Prostate gland (tissue), 2 donors: Measurements from ENCODE around the gene EIF2B5. TPM values are rescaled to one million over a fixed set of nuclear protein-coding genes. Genes with fewer than 3 reads are reported as not detected.
"Not testable (repeated sequence)": the region's sequence is repeated elsewhere in the genome, so short reads cannot be mapped to it uniquely, and the experiment has no call there.

Source experiments
- DNase-seq: peaks from one replicate; pipeline ENCODE4 v3.0.0-alpha.2; 2019; ENCODE audit warnings: low spot score
- H3K27ac ChIP-seq, 2 donors: fragments of 200-600 bp; sonication (generic); 2 replicates each; pipeline ENCODE4 v1.5.1; 2017 to 2019
- H3K27me3 ChIP-seq: fragments of 200-600 bp; sonication (generic); replicated peaks from 2 replicates; pipeline ENCODE4 v1.5.1; 2019; ENCODE audit not compliant: insufficient read depth
- H3K36me3 ChIP-seq, 2 donors: fragments of 200-600 bp; sonication (generic); 1 replicate in 1 of 2; 2 replicates in 1 of 2; pipeline versions ENCODE4 v1.5.1 to v1.8.1; 2017 to 2019
- H3K4me1 ChIP-seq: fragments of 200-600 bp; sonication (generic); replicated peaks from 2 replicates; pipeline ENCODE4 v1.5.1; 2019
- H3K4me3 ChIP-seq, 2 donors: fragments of 200-600 bp; sonication (generic); 2 replicates each; pipeline ENCODE4 v1.5.1; 2017 to 2019
- H3K9me3 ChIP-seq: fragments of 200-600 bp; sonication (generic); 2 replicates; pipeline ENCODE4 v1.5.1; 2017
- CTCF ChIP-seq, 4 experiments: fragments of 200-600 bp in 2 of 4; fragments of 450-650 bp in 2 of 4; sonication (generic) in 2 of 4; IDR thresholded peaks; 1 replicate in 3 of 4; 2 replicates in 1 of 4; pipeline ENCODE4 v1.5.1; 2016 to 2019; ENCODE audit warnings: antibody characterized with exemption in 4 of 4, mild to moderate bottlenecking in 2 of 4, moderate library complexity in 2 of 4
- POLR2A ChIP-seq: fragments of 450-650 bp; IDR thresholded peaks from one replicate; pipeline ENCODE4 v1.6.1; 2016; ENCODE audit warnings: antibody characterized with exemption, mild to moderate bottlenecking
- POLR2AphosphoS5 ChIP-seq: sonication (generic); formaldehyde crosslinking; IDR thresholded peaks from one replicate; pipeline ENCODE4 v1.6.1; 2017; ENCODE audit warnings: antibody characterized with exemption
- WGBS: methylation state at CpG from one replicate; pipeline ENCODE4 v1.1.5; 2018; 5-methylcytosine and 5-hydroxymethylcytosine counted together
- intact Hi-C: fragments of 100-400 bp; cut with DNase I; formaldehyde crosslinking; loops from one replicate; pipeline ENCODE4 v1.14.2; 2022
- total RNA-seq, 2 donors: library from RNA; depleted of rRNA; stranded (reverse); fragments of >200 nt; gene quantifications; one replicate each; pipeline ENCODE4 v1.1.0, GENCODE V29; 2016

EIF2B5 gene
- total RNA-seq, 2 donors from 2014 or later = 54.9 to 61.5 TPM

DNA sequence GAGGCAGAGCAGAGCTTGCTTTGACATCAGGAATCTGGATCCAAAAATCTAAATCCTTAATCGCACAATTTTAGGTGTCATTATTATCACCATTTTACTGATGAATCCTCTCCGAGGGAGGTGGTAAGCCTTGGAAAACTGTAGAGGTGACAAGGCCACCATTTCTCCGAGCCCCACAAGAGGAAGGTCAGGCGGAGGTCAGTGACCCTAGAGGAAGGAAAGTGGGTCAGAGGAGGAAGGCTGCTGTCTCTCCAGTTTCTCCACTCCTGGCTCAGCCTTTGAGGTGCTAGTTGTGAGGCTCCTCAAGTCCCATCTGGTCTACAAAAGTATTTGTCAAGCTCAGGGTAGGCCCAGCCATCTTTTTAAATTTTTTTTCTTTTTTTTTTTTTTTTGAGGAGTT is 23.2 kb downstream of the EIF2B5 start:
- TF ChIP-seq CTCF (IDR thresholded peaks at IDR 0.05) = no peak
- TF ChIP-seq POLR2A = no peak
- no peak for TF ChIP-seq POLR2AphosphoS5
- no peaks in the 10 kb centered on the region for H3K9me3 ChIP-seq
- H3K27ac ChIP-seq = no peak overlapping the region
- no peak for DNase-seq
- H3K4me1 ChIP-seq = peaks cover 13% of the 10 kb centered on the region
- no peak overlapping the region for H3K4me3 ChIP-seq
- no peaks in the 10 kb centered on the region for H3K27me3 ChIP-seq
- intact Hi-C loops = no loop called here
- no peaks in the 10 kb centered on the region for H3K36me3 ChIP-seq
- 83% methylated on average over 4 of the region's 4 CpGs for WGBS

GRCh38 chr3:184160456-184160855 is 25.3 kb downstream of the EIF2B5 start:
- H3K4me1 ChIP-seq = peaks cover 13% of the 10 kb centered on the region
- peaks cover 16 to 17% of the 10 kb centered on the region in 2 donors for H3K36me3 ChIP-seq
- H3K27me3 ChIP-seq = no peaks in the 10 kb centered on the region
- H3K27ac ChIP-seq = peak overlapping the region in 1 of 2 donors; percentile 51
- TF ChIP-seq POLR2AphosphoS5 (no peak), CTCF (IDR thresholded peaks at IDR 0.05) (no peak), POLR2A (no peak)
- intact Hi-C loops = no loop called here
- 36% methylated on average over 2 of the region's 2 CpGs for WGBS
- no peak for DNase-seq
- H3K9me3 ChIP-seq = no peaks in the 10 kb centered on the region
- no peak overlapping the region for H3K4me3 ChIP-seq

DNA sequence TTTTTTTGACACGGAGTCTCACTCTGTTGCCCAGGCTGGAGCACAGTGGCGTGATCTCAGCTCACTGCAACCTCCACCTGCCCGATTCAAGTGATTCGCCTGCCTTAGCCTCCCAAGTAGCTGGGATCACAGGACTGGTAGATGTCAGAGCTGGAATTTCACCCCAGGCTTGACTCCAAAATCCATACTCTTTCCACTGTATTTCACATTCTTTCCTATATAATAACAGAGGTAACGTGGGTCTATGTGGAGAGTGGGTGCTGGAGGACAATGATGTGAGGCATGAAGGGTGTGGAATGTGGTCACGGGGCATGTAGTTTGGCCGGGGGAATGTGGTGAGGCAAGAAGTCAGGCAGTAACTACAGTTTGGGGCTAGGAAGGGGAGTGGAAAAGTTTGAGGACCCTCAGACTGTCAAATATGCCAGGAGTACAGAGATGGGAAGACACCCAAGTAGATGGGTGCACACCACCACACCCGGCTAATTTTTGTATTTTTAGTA is 27.5 kb downstream of the EIF2B5 start:
- peaks cover 26 to 27% of the 10 kb centered on the region in 2 donors for H3K36me3 ChIP-seq
- H3K27me3 ChIP-seq, H3K4me1 ChIP-seq, DNase-seq, H3K27ac ChIP-seq, intact Hi-C loops, H3K4me3 ChIP-seq, H3K9me3 ChIP-seq: not testable (repeated sequence)
- WGBS = 75% methylated on average over 8 of the region's 8 CpGs

- TF ChIP-seq CTCF (IDR thresholded peaks at IDR 0.05) (no peak), POLR2AphosphoS5 (no peak), POLR2A (no peak)
- DNase-seq = no peak
- Histone ChIP-seq H3K4me3 (no peak overlapping the region), H3K27ac (no peak overlapping the region), H3K36me3 (peaks cover 34 to 36% of the 10 kb centered on the region in 2 donors), H3K9me3 (no peaks in the 10 kb centered on the region), H3K27me3 (no peaks in the 10 kb centered on the region), H3K4me1 (no peaks in the 10 kb centered on the region)
- 90% methylated on average over 16 of the region's 16 CpGs for whole genome bisulfite sequencing
- intact Hi-C loops = no loop called here
Observed at GRCh38 chr3:184164648-184165330, 29.6 kb downstream of the EIF2B5 start.

DNA sequence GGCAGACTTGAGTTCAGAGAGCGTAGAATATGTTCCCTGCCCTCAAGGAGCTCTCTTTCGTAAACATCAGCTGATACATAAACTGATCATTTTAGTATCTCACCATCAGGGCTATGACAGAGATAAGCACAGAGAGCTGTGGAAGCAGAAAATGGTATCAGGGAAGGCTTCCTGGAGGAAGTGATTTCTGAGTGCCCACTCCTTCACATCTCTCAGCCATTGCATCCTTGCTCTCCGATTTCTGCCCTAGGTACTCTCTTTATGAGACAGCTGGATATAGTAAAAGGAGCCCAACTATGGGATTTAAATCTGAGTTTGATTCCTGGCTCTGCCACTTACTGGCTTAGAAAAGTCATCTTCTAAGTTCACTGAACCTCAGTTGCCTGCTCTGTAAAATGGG is 30.4 kb downstream of the EIF2B5 start:
- intact Hi-C loops = no loop called here
- H3K9me3 ChIP-seq = no peaks in the 10 kb centered on the region
- no peak overlapping the region for H3K27ac ChIP-seq
- H3K4me3 ChIP-seq = no peak overlapping the region
- H3K27me3 ChIP-seq = no peaks in the 10 kb centered on the region
- H3K4me1 ChIP-seq = no peaks in the 10 kb centered on the region
- no peak for TF ChIP-seq CTCF (IDR thresholded peaks at IDR 0.05)
- TF ChIP-seq POLR2A = no peak
- no peak for TF ChIP-seq POLR2AphosphoS5
- H3K36me3 ChIP-seq = peaks cover 36% of the 10 kb centered on the region in 2 donors
- WGBS = 91% methylated on average over 3 of the region's 3 CpGs
- no peak for DNase-seq
